A204.1 (cell line): Measurements from ENCODE around the gene ATXN2.
"Not testable (repeated sequence)": the region's sequence is repeated elsewhere in the genome, so short reads cannot be mapped to it uniquely, and the experiment has no call there.

Source experiments
- FAIRE-seq: peaks from 2 replicates; lab custom pipeline; 2012; peaks lifted over from hg19 to GRCh38; lab: Jason Lieb, UNC

Gene ATXN2

DNA sequence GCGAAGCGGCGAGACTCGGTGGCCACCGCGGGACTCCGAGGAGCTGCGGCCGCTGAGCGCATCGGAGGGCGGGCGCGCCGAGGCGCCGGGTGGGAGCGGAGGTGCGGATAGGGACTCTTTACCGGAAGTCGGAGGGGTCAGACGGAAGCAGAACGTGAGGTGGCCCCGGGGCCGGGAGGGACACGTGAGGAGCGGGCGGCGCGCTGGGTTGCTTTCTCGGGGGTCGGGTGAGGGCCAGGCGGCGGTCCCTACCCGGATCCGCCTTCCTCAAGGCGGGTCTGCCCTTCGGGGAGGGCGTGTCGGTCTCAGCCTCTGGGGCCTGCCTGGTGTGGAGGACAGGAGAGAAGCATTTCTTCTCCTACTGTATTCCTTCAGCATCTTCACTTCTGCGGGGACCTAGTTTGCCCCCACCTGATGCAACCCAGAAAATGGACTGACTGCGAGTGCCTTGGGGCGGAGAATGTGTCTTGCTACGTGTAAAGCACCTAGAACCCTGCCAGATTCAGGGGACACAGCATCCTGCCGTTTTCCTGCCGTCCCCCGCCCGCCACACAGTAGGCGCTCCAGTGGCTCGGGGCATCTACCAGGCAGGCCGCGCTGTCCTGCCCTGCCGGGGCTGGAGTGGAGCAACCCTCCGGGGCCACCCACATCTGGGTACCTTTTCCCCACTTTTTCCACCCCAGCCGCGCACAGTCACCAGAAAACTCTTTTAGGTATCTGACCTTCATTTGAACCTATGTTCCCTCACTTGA lies 514 bp upstream of the ATXN2 start:
- FAIRE-seq = peak; percentile 44

DNA sequence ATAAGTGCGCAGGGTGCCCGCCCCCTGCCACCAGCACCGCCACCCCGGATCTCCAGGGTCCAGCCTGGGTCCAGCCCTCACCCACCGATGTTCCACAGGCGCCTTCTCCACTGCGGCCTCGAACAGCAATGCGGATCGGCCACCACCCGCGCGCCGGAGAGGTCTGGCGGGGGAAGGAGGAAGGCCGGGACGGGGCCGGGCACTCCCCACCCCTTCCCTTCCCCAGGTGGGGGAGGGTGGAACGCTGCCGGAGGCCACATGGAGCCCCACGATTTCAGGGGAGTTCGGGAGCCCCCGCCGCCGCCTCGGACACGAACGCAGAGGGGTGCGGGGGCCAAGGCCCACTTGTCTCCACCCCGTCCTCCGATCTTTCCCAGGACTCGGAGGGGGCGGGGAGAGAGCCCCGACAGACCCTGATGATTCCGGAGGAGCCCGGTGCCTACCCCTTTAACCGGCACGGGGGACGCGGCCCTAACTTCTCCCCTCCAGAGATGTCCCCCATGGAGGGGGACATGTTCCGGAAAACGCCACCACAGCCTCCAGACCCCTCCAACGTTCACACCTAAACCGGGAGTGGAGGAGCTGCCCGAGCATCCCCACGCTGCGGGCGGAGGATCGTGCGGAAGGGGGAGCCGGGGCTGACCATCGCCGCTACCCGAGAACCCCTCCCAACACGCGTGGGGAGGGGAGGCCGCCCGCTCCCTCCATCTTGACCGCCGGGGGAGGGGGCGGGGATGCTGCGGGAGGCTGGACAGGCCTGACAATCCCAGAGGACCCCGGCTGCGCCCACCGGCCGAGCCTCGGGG lies 1.1 kb downstream of the ATXN2 start:
- no peak for FAIRE-seq

DNA sequence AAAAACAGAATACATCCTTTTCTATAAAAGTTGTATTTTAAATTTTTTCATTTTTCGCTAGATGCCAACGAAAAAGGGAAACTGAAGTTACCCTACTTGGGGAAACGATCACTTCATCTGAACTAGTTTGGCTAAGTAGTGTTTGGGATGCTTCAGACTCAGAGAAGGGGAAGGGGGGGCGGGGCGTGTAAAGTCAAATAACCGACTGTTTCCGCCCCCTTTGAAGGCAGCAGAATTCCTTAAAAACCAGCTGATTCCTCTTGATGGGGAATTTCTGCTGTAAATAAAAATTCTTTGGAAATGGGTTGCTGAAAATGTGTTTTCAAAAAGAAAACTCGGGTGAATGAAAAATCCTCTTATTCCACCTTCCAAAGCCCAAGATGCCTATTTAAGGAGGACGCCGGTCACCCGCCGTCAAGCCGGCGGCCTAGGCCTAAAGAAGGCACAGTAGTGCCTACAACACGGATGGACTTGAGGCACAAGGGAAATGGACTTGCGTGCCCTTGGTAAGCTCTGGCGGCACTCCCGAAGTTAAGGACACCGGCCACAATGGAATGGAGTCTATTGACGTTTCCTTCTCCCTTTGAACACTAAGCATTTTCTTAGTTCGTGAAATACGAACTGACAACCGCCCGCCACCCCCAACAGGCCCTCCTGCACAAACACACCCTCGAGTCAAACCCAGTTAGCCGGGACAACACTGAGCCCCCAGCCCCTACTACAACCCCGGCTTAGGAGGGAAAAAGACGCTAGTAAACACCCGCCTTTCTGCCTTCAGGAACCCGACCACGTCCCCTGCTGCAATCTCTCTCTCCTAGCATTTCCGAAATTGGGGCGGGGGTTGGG lies 1.9 kb downstream of the ATXN2 start:
- no peak for FAIRE-seq

DNA sequence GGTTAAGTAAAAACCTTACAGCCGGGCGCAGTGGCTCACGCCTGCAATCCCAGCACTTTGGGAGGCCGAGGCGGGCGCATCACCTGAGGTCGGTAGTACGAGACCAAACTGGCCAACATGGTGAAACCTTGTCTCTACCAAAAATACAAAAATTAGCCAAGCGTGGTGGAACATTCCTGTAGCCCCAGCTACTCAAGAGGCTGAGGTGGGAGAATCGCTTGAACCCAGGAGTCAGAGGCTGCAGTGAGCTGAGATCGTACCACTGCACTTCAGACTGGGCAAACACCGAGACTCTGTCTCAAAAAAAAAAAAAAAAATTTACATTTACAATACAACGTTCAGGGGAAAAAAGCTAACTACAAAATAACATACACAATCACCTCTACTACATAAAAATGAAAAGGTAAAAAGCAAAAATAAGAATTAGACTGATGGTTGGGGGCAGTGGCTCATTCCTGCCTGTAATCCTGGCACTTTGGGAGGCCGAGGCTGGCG lies 3.7 kb downstream of the ATXN2 start:
- not testable (repeated sequence) for FAIRE-seq

DNA sequence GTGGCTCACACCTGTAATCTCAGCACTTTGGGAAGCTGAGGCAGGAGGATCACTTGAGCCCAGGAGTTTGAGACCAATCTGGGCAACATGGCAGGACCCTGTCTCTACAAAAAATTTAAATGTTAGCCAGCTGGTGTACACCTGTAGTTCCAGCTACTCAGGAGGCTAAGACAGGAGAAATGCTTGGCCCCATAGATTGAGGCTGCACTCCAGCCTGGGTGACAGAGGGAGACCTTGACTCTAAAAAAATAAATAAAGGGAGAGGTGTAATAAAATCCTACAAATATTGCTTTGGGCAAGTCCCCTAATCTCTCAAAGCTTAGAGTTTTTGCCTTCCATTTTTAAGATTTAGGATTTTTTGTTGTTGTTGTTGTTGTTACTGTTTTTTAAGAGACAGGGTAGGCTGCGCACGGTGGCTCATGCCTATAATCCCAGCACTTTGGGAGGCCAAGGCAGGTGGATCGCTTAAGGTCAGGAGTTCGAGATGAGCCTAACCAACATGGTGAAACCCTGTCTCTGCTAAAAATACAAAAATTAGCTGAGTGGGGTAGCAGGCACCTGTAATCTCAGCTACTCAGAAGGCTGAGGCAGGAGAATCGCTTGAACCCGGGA lies 7.6 kb downstream of the ATXN2 start:
- not testable (repeated sequence) for FAIRE-seq

DNA sequence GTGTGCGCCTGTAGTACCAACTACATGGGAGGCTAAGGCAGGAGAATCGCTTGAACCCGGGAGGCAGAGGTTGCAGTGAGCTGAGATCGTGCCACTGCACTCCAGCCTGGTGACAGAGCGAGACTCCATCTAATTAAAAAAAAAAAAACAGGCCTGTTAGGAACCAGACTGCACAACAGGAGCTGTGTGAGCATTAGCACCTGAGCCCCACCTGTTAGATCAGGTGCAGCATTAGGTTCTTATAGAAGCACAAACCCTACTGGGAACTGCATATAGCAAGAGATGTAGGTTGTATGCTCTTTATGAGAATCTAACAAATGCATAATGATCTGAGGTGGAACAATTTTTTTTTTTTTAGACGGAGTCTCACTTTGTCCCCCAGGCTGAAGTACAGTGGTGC lies 8.6 kb downstream of the ATXN2 start:
- no peak for FAIRE-seq

DNA sequence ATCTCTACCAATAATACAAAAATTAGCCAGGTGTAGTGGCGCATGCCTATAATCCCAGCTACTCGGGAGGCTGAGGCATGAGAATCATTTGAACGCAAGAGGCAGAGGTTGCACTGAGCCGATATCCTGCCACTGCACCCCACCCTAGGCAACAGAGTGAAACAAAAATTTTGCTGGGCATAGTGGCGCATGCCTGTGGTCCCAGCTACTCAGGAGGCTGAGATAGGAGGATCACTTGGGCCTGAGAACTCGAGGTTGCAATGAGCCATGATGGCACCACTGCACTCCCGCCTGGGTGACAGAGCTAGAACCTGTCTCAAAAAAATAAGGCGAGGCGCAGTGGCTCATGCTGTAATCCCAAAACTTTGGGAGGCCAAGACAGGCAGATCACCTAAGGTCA lies 9.5 kb downstream of the ATXN2 start:
- FAIRE-seq = no peak

DNA sequence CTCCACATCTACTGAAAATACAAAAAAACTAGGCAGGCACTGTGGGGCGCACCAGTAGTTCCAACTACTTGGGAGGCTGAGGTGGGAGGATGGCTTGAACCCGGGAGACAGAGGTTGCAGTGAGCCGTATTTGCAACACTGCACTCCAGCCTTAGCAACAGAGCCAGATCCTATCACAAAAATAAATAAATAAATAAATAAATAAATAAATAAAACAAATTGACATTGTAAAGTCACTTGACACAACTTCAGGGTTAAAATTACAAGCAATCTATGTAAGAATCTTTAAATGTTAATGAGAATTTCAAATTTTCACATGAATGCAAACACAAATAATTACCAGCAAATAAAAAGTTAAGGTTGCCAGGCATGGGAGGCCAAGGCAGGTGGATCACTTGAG lies 11.1 kb downstream of the ATXN2 start:
- FAIRE-seq = no peak

DNA sequence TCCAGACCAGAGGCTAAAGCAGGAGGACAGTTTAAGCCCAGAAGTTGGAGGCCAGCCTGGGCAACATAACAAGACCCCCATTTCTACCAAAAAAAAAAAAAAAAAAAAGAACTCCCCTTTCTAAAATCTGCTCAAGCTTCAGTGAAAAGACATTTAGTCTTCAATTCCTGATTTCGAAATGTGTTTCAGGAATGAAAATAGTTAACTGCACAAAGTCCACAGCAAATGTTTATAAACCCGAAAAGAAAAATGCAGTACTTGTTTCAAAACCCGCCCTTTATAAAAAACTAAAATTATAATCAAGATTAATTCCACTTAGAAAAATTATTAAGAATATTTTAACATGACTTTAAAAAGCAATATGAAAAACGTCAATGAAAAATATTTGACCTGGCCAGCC lies 12.1 kb downstream of the ATXN2 start:
- FAIRE-seq = no peak

DNA sequence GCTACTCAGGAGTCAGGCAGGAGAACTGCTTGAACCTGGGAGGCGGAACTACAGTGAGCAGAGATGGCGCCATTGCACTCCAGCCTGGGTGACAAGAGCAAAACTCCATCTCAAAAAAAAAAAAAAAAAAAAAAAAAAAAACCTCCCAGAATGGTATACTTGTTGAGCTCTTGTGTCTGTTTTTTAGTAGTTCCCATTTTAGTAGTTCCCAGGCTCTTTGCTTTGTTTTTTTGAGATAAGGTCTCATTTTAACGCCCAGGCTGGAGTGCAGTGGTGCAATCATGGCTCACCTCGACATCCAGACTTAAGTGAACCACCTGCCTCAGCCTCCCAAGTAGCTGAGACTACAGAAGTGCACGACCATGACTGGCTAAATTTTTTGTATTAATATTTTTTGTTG lies 13.4 kb downstream of the ATXN2 start:
- no peak for FAIRE-seq

DNA sequence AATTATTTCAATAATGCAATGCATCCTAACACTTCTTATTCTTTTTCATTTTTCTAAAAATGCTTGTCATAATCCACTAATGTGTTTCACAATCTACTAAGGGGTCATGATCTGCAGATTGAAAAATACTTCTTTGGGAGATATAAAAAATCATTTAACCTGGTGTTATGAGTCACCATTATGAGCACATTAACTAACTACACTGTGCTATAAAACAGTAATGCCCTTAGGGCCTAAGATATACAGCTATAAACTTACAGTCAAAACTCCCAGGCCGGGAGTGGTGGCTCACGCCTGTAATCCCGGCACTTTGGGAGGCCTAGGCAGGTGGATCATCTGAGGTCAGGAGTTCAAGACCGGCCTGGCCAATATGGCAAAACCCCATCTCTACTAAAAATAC lies 14.2 kb downstream of the ATXN2 start:
- FAIRE-seq = no peak

DNA sequence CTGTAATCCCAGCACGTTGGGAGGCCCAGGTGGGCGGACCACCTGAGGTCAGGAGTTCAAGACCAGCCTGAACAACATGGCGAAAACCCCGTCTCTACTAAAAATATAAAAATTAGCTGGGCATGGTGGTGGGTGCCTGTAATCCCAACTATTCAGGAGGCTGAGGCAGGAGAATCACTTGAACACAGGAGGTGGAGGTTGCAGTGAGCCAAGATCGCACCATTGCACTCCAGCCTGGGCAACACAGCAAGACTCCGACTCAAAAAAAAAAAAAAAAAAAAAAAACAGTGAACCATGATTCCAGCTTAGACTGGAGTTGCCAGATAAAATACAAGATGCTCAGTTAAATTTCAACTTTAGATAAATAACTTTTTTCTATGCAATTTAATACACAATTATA lies 15.6 kb downstream of the ATXN2 start:
- not testable (repeated sequence) for FAIRE-seq

DNA sequence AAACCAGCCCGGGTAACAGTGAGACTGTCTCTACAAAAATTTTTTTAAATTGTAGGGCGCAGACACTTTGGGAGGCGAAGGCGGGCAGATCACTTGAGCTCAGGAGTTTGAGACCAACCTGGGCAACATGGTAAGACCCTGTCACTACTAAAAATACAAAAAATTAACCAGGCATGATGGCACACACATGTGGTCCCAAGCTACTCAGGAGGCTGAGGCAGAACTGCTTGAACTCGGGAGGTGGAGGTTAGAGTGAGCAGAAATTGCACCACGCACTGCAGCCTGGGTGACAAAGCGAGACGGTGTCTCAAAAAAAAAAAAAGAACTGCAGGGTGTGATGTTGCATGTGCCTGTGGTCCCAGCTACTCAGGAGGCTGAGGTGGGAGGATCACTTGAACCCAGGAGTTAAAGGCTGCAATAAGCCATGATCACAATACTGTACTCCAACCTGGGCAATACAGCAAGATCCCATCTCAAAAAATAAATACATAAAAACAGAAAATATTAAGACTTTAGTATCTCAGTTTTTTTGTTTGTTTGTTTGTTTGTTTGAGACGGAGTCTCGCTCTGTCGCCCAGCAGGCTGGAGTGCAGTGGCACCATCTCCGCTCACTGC lies 16.9 kb downstream of the ATXN2 start:
- FAIRE-seq = no peak

DNA sequence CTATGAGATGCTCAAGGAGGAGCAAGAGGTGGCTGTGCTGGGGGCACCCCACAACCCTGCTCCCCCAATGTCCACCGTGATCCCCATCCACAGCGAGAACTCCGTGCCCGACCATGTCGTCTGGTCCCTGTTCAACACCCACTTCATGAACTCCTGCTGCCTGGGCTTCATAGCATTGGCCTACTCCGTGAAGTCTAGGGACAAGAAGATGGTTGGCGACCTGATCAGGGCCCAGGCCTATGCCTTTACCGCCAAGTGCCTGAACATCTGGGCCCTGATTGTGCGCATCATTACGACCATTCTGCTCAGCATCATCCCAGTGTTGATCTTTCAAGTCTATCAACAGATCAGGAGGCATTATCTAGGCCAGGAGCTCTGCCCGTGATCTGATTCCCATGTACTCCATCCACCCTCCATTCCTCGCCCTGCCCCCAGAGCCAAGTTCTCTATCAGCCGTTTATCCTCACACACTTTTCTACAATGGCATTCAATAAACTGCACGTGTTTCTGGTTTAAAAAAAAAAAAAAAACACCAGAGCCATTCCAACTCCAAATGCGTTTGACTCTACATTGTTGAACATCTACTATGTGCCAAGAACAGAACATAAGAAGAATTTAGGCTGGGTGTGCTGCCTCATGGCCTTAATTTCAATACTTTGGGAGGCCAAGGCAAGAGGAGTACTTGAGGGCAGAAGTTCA lies 17.5 kb downstream of the ATXN2 start:
- no peak for FAIRE-seq

DNA sequence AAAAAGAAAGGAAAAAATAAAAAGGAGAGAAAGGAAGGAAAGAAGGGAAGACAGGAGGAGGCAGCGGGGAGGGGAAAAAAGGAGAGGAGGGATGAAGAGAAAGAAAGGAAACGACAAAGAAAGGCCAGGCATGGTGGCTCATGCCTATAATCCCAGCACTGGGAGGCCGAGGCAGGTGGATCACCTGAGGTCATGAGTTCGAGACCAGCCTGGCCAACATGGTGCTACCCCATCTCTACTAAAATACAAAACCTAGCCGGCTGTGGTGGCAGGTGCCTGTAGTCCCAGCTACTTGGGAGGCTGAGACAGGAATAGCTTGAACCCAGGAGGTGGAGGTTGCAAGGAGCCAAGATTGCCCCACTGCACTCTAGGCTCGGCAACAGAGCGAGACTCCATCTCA lies 18.4 kb downstream of the ATXN2 start:
- no peak for FAIRE-seq

DNA sequence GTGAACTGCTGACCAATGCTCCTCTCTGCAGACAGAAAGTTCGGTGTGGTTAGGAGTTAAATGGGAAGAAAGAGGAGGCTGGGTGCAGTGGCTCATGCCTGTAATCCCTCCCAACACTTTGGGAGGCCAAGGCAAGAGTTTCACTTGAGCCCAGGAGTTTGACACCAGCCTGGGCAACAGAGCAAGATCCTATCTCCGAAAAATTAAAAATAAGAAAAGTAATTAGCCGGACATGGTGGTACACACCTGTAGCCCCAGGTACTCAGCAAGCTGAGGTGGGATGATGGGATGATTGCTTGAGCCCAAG lies 19.0 kb downstream of the ATXN2 start:
- no peak for FAIRE-seq

DNA sequence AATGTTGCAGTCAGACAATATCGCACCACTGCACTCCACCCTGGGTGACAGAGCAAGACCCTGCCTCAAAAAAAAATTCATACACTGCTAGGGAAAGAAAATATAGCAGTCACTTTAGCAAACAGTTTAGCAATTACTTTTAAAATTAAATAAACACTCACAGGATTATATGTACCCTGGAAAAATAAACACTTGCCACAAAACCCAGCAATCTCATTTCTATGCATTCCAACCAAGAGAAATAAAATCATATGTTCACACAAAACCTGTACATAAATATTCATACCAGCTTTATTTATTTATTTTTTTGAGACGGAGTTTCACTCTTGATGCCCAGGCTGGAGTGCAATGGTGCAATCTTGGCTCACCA lies 20.2 kb downstream of the ATXN2 start:
- FAIRE-seq = no peak

DNA sequence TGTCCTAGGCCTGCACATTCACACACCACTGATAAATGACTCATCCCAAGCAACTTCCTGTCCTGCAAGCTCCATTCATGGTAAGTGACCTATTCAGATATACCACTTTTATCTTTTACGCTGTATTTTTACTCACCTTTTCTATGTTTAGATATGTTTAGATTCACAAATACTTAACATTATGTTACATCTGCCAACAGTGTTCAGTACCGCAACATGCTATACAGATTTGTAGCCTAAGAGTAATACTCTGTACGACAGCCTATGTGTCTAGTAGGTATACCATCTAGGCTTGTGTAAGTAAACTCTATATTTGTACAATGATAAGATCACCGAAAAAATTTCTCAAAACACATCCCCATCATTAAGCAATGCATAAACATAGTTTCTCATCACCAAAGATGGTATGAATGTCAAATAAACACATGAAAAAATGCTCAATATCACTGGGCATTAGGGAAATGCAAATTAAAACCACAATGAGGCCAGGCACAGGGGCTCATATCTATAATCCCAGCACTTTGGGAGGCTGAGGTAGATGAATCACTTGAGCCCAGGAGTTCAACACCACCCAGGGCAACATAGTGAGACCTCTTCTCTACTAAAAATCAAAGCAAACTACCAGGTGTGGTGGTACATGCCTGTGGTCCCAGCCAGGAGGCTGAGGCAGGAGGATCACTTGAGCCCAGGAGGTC lies 20.7 kb downstream of the ATXN2 start:
- no peak for FAIRE-seq

DNA sequence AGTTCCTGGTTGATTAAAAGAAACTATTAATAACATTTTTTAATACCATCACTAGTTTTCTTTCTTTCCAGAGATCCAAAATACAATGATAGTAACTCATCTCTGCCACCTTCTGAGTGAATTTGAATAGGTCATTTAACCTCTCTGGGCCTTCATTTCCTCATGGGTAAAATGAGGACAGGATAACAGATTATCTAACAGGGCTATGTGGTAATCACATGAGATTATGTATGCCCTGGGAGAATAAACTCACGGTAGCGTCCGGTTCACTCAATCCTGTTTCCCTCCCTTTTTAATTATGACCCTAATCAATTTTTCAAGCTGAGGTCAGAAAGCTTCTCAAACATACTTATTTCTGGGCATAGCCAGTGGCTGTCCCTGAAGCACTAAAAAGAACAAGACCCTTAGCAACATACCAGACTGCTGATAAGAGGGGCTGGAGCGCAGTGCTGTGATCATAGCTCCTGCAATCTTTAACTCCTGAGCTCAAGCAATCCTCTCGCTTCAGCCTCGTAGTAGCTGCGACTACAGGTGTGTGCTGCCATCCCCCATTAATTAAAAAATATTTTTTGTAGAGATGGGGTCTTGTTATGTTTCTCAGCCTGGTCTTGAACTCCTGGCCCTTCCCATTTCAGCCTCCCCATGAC lies 24.2 kb downstream of the ATXN2 start:
- no peak for FAIRE-seq

DNA sequence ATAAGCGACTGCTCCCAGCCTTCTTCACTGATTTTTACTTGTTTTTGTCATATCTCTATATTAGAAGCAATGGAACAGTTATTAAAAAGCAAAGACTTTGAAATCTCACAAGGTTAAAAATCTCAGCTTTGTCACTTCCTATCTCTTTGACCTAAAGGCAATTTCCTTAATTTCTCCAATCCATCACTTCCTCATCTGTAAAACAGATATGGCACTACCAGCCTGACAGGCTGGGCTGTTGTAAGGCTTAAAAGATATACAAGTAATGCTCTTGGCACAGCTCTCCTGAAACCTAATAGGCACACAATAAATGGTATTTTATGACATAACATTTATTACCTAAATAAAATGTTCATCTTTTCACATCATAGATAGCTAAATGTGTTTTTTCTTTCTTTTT lies 25.6 kb downstream of the ATXN2 start:
- FAIRE-seq = no peak
